ENCODE measurements around the gene EPS8L1. TPM values are rescaled to one million over a fixed set of nuclear protein-coding genes. Genes with fewer than 3 reads are reported as not detected.
A peak's percentile ranks its signal among the peaks of the same experiment; 100 is the strongest.
"Not testable (repeated sequence)": the region's sequence is repeated elsewhere in the genome, so short reads cannot be mapped to it uniquely, and the experiment has no call there.

EPS8L1 gene
- total RNA-seq, 3 donors from 2014 or later: 0.53 to 1.2 (median 0.87) TPM

- Mint-ChIP-seq H3K36me3 (ENCODE audit: insufficient read depth) (peaks cover 18% of the 10 kb centered on the region), H3K27me3 (ENCODE audit: low read depth) (no peaks in the 10 kb centered on the region), H3K4me1 (ENCODE audit: low read depth) (no peaks in the 10 kb centered on the region), H3K4me3 (no peak overlapping the region), H3K9me3 (no peaks in the 10 kb centered on the region)
- DNase-seq (no peak), ATAC-seq (no peak)
Measured at GRCh38 chr19:55105237-55105636, 29.6 kb downstream of the EPS8L1 start.

GRCh38 chr19:55106591-55106990, 30.9 kb downstream of the EPS8L1 start:
- no peak for DNase-seq
- H3K4me1 Mint-ChIP-seq (ENCODE audit: low read depth): no peaks in the 10 kb centered on the region
- peaks cover 13% of the 10 kb centered on the region for H3K36me3 Mint-ChIP-seq (ENCODE audit: insufficient read depth)

DNA sequence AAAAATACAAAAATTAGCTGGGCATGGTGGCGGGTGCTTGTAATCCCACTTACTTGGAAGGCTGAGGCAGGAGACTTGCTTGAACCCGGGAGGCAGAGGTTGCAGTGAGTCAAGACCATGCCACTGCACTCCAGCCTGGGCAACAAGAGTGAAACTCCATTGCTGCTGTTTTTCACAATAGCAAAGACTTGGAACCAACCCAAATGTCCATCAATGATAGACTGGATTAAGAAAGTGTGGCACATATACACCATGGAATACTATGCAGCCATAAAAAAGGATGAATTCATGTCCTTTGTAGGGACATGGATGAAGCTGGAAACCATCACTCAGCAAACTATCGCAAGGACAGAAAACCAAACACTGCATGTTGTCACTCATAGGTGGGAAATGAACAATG, 31.6 kb downstream of the EPS8L1 start:
- H3K4me1 Mint-ChIP-seq (ENCODE audit: low read depth); H3K4me3 Mint-ChIP-seq; H3K36me3 Mint-ChIP-seq (ENCODE audit: insufficient read depth); DNase-seq; ATAC-seq; H3K9me3 Mint-ChIP-seq; H3K27me3 Mint-ChIP-seq (ENCODE audit: low read depth): not testable (repeated sequence)

More at GRCh38 chr19:55106591-55106990, 30.9 kb downstream of the EPS8L1 start:
- no peak for ATAC-seq
- Mint-ChIP-seq H3K27me3 (ENCODE audit: low read depth) (no peaks in the 10 kb centered on the region), H3K4me3 (no peak overlapping the region), H3K9me3 (no peaks in the 10 kb centered on the region)

DNA sequence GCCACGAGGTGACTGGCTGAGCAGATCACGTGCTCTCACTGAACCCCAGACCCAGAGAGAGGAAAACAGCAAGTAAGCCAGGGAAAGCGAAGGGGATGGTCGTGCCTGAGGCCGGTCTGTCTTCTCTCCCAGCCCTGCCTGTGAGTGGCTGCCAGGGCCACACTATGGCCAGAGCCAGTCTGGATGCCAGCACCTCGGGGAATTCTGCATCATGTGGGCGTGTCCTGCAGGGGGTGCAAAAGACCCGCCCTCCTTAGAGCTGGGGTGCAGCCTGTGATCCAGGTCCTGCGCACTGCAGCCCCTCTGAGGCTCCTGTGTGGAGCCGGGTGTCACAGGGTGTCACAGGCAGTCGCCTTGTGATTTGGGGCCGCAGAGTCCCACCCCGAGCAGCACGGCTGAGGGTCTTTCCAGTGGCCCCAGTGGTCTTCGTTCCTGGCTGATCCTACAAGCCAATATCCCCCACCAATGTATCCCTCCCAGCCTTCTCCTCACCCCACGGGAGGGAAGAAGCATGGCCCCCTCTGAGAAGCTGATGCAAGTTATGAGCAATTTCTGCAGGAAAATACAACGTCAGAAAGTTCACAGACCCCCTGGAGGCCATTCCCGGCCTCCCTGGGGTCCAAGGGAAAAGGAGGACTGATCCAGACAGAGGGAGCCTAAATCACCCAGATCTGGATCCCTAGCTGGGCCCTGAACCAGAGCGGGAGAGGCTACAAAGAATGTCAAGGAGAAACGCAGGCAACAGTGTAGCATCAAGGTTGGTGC, 34.0 kb downstream of the EPS8L1 start:
- no peak for ATAC-seq
- H3K4me1 Mint-ChIP-seq (ENCODE audit: low read depth): no peaks in the 10 kb centered on the region
- no peaks in the 10 kb centered on the region for H3K36me3 Mint-ChIP-seq (ENCODE audit: insufficient read depth)
- no peak for DNase-seq
- H3K27me3 Mint-ChIP-seq (ENCODE audit: low read depth): no peaks in the 10 kb centered on the region
- no peaks in the 10 kb centered on the region for H3K9me3 Mint-ChIP-seq
- H3K4me3 Mint-ChIP-seq: no peak overlapping the region

DNA sequence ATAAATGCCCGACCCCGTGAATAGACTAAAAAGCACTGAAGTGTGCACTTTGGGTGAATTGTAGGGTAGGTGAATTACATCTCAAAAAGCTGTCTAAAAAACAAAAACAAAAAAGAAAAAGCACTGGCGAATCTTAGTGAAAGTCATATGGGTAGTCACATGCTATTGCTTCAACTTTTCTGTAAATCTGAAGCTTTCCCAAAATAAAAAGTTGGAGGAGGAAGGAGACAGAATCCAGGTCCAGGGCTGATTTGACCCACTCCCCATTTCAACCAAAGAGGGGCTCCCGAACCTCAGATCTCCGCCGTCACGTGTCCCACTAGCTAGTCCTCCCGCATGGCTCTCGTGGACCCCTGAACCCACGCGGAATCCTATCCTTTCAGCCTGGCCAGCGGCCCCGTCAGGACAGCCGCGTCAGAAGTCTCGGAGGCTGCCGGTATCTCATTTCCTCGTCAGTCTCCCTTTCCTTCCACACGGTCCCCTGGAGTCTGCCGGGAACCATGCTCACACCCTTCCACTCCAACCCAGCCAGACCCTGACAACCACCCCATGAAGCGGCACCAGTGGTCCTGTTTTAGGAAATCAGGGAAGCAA, 35.7 kb downstream of the EPS8L1 start:
- ATAC-seq (no peak), DNase-seq (no peak)
- Mint-ChIP-seq H3K27me3 (ENCODE audit: low read depth) (no peaks in the 10 kb centered on the region), H3K4me1 (ENCODE audit: low read depth) (peaks cover 15% of the 10 kb centered on the region), H3K4me3 (no peak overlapping the region), H3K36me3 (ENCODE audit: insufficient read depth) (no peaks in the 10 kb centered on the region), H3K9me3 (no peaks in the 10 kb centered on the region)

GRCh38 chr19:55112246-55112776, 36.6 kb downstream of the EPS8L1 start:
- Mint-ChIP-seq H3K4me1 (ENCODE audit: low read depth) (peaks cover 16% of the 10 kb centered on the region), H3K9me3 (no peaks in the 10 kb centered on the region), H3K27me3 (ENCODE audit: low read depth) (no peaks in the 10 kb centered on the region), H3K4me3 (no peak overlapping the region), H3K36me3 (ENCODE audit: insufficient read depth) (no peaks in the 10 kb centered on the region)
- no peak for ATAC-seq
- DNase-seq: no peak

- peaks cover 19% of the 10 kb centered on the region for H3K4me1 Mint-ChIP-seq (ENCODE audit: low read depth)
Measured at GRCh38 chr19:55112777-55113569, 37.3 kb downstream of the EPS8L1 start.

DNA sequence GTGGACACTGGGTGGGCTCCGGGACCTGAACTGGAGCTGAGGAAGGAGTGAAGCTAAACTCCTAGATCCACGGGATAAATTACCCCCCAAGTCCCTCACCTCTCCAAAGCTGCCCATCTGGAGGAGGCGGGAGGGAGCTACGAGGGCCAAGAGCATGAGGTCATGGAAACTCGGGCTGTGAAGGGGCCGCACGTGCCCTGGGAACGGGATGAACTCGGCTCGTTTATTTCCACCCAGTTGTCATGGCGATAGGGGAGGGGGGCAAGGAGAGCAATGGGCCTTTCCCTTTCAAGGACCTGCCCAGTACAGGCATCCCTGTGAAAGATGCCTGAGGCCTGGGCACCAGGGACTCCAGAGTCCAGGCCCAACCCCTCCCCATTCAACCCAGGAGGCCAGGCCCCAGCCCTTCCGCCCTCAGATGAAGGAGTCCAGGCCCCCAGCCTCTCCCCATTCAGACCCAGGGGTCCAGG, 37.9 kb downstream of the EPS8L1 start:
- no peak for ATAC-seq
- no peak for DNase-seq
- H3K4me3 Mint-ChIP-seq: no peak overlapping the region
- peaks cover 23% of the 10 kb centered on the region for H3K4me1 Mint-ChIP-seq (ENCODE audit: low read depth)
- no peaks in the 10 kb centered on the region for H3K27me3 Mint-ChIP-seq (ENCODE audit: low read depth)
- H3K36me3 Mint-ChIP-seq (ENCODE audit: insufficient read depth): no peaks in the 10 kb centered on the region
- H3K9me3 Mint-ChIP-seq: no peaks in the 10 kb centered on the region

More at GRCh38 chr19:55112777-55113569, 37.3 kb downstream of the EPS8L1 start:
- H3K9me3 Mint-ChIP-seq: no peaks in the 10 kb centered on the region
- ATAC-seq: no peak
- no peaks in the 10 kb centered on the region for H3K36me3 Mint-ChIP-seq (ENCODE audit: insufficient read depth)
- H3K27me3 Mint-ChIP-seq (ENCODE audit: low read depth): no peaks in the 10 kb centered on the region
- no peak overlapping the region for H3K4me3 Mint-ChIP-seq
- no peak for DNase-seq

DNA sequence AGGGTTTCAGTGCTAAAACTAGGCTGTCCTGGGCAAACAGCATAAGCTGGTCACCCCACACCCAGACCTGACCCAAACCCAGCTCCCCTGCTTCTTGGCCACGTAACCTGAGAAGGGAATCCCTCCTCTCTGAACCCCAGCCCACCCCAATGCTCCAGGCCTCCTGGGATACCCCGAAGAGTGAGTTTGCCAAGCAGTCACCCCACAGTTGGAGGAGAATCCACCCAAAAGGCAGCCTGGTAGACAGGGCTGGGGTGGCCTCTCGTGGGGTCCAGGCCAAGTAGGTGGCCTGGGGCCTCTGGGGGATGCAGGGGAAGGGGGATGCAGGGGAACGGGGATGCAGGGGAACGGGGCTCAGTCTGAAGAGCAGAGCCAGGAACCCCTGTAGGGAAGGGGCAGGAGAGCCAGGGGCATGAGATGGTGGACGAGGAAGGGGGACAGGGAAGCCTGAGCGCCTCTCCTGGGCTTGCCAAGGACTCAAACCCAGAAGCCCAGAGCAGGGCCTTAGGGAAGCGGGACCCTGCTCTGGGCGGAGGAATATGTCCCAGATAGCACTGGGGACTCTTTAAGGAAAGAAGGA, 39.0 kb downstream of the EPS8L1 start:
- Mint-ChIP-seq H3K27me3 (ENCODE audit: low read depth) (no peaks in the 10 kb centered on the region), H3K36me3 (ENCODE audit: insufficient read depth) (no peaks in the 10 kb centered on the region), H3K9me3 (no peaks in the 10 kb centered on the region), H3K4me1 (ENCODE audit: low read depth) (peaks cover 29% of the 10 kb centered on the region), H3K4me3 (peak overlapping the region; percentile 96)
- ATAC-seq: no peak
- no peak for DNase-seq

- H3K9me3 Mint-ChIP-seq: no peaks in the 10 kb centered on the region
- H3K27me3 Mint-ChIP-seq (ENCODE audit: low read depth): no peaks in the 10 kb centered on the region
- DNase-seq: no peak
- no peak for ATAC-seq
- peaks cover 29% of the 10 kb centered on the region for H3K4me1 Mint-ChIP-seq (ENCODE audit: low read depth)
- peak overlapping the region; percentile 96 for H3K4me3 Mint-ChIP-seq
- H3K36me3 Mint-ChIP-seq (ENCODE audit: insufficient read depth): no peaks in the 10 kb centered on the region
Measured at GRCh38 chr19:55115446-55116065, 39.9 kb downstream of the EPS8L1 start.

DNA sequence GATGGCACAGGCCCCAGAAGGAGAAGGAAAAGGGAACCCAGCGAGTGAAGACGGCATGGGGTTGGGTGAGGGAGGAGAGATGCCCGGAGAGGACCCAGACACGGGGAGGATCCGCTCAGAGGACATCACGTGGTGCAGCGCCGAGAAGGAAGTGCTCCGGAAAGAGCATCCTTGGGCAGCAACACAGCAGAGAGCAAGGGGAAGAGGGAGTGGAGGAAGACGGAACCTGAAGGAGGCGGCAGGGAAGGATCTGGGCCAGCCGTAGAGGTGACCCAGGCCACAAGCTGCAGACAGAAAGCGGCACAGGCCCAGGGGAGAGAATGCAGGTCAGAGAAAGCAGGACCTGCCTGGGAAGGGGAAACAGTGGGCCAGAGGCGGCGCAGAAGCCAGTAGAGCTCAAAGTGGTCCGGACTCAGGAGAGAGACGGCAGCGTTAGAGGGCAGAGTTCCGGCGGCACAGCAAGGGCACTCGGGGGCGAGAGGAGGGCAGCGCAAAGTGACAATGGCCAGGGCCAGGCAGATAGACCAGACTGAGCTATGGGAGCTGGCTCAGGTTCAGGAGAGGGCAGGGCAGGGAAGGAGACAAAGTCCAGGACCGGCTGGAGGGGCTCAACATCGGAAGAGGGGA, 40.7 kb downstream of the EPS8L1 start:
- Mint-ChIP-seq H3K36me3 (ENCODE audit: insufficient read depth) (no peaks in the 10 kb centered on the region), H3K27me3 (ENCODE audit: low read depth) (peaks cover under 1% of the 10 kb centered on the region), H3K9me3 (no peaks in the 10 kb centered on the region), H3K4me1 (ENCODE audit: low read depth) (peaks cover 29% of the 10 kb centered on the region), H3K4me3 (peak overlapping the region; percentile 96)
- ATAC-seq (peak; percentile 36 to 44), DNase-seq (peak; percentile 36)

- DNase-seq: no peak
- H3K36me3 Mint-ChIP-seq (ENCODE audit: insufficient read depth): no peaks in the 10 kb centered on the region
- peaks cover 3% of the 10 kb centered on the region for H3K27me3 Mint-ChIP-seq (ENCODE audit: low read depth)
- peak within 1 kb of the TSS; percentile 96 for H3K4me3 Mint-ChIP-seq
- peak; percentile 24 to 32 for ATAC-seq
- peaks cover 29% of the 10 kb centered on the region for H3K4me1 Mint-ChIP-seq (ENCODE audit: low read depth)
- H3K9me3 Mint-ChIP-seq: no peaks in the 10 kb centered on the region
Measured at GRCh38 chr19:55116859-55117662, 41.4 kb downstream of the EPS8L1 start, which contains the start of gene PPP1R12C. Gene PPP1R12C (minus strand): TSS chr19:55117637. CDS start chr19:55117543, 94 bp downstream.
